Left lung (tissue), 10 donors: Measurements from ENCODE around the gene ARCN1. TPM values are rescaled to one million over a fixed set of nuclear protein-coding genes. Genes with fewer than 3 reads are reported as not detected.
"Not testable (repeated sequence)": the region's sequence is repeated elsewhere in the genome, so short reads cannot be mapped to it uniquely, and the experiment has no call there.

Experiments used
- ATAC-seq: fragments of 200-7000 bp; cut with Tn5 transposase; one replicate; pipeline ENCODE4 v1.9.1; 2020; ENCODE audit warnings: moderate library complexity
- DNase-seq, 4 donors: peaks; one replicate each; pipeline ENCODE4 v3.0.0-alpha.2; 2013 to 2020
- H3K27ac ChIP-seq, 2 donors: fragments of 200-600 bp; sonication (generic) in 1 of 2; one replicate each; pipeline versions ENCODE4 v1.5.0 to v1.8.0; 2020 to 2021
- H3K27me3 ChIP-seq, 2 donors: fragments of 200-600 bp; sonication (generic) in 1 of 2; one replicate each; pipeline versions ENCODE4 v1.5.0 to v1.8.0; 2020 to 2021
- H3K36me3 ChIP-seq, 2 donors: fragments of 200-600 bp; sonication (generic) in 1 of 2; one replicate each; pipeline versions ENCODE4 v1.5.0 to v1.8.0; 2020 to 2021
- H3K4me1 ChIP-seq, 2 donors: fragments of 200-600 bp; one replicate each; pipeline ENCODE4 v1.8.0; 2021
- H3K4me3 ChIP-seq, 2 donors: fragments of 200-600 bp; sonication (generic) in 1 of 2; one replicate each; pipeline versions ENCODE4 v1.5.0 to v1.8.0; 2020 to 2021; ENCODE audit warnings: mild to moderate bottlenecking in 1 of 2
- H3K9me3 ChIP-seq, 2 donors: fragments of 200-600 bp; sonication (generic) in 1 of 2; one replicate each; pipeline versions ENCODE4 v1.5.0 to v1.8.0; 2020 to 2021
- intact Hi-C, 2 donors: fragments of 100-400 bp; cut with DNase I; formaldehyde crosslinking; loops; one replicate each; pipeline versions ENCODE4 v1.11.2 to v1.14.2; 2022
- polyA plus RNA-seq, 6 donors: library from polyadenylated mRNA; unstranded; fragments of 120-200 nt; gene quantifications; one replicate each; pipeline ENCODE4 v1.2.1, GENCODE V29; 2013; ENCODE audit not compliant: insufficient read length in 6 of 6
- total RNA-seq, 2 donors: library from RNA; stranded (reverse); fragmentation: NEBNext Ultra II Directional; extraction: Animal tissue kit (Norgen Biotek cat#: 25700); gene quantifications; one replicate each; pipeline ENCODE4 v1.2.1, GENCODE V29; 2021
- TF ChIP-seq, protein P1 (sequence below), 2 donors: fragments of 200-600 bp; sonication (generic) in 1 of 2; IDR thresholded peaks; one replicate each; pipeline versions ENCODE4 v1.5.0 to v1.8.0; 2021; ENCODE audit warnings: antibody characterized with exemption in 2 of 2
- donor health status: DM: no; HTN: yes; CAD: no.
- donor health status: DM: no; HTN: no; CAD: no.

ARCN1 gene
- total and polyA plus RNA-seq, 8 donors, result 141 to 171 (median 166) TPM

DNA sequence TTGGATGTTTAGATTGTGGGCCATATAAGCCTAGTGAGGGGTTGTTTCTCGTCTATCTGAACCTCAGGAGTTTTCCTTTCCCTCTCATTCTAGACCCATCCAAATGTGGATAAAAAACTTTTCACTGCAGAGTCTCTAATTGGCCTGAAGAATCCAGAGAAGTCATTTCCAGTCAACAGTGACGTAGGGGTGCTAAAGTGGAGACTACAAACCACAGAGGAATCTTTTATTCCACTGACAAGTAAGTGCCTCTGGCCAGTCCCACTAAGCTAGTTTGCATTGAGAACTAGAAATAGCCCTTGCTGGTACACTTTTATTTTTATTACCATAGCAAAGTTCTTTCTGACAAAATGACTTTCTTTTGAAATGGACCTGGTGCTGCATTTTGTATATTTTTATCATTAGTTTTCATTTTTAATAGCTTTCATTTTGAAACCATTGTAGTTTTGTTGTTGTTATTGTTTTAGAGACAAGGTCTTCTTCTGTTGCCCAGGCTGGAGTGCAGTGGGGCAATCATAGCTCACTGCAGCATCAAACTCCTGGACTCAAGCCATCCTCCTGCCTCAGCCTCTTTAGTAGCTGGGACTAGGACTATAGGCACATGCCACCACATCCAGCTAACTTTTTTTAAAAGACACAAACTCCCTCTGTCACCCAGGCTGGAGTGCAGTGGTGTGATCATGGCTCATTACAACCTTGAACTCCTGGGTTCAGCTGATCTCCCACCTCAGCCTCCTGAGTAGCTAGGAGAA, 20.6 kb downstream of the ARCN1 start:
- TF ChIP-seq, protein P1, sequence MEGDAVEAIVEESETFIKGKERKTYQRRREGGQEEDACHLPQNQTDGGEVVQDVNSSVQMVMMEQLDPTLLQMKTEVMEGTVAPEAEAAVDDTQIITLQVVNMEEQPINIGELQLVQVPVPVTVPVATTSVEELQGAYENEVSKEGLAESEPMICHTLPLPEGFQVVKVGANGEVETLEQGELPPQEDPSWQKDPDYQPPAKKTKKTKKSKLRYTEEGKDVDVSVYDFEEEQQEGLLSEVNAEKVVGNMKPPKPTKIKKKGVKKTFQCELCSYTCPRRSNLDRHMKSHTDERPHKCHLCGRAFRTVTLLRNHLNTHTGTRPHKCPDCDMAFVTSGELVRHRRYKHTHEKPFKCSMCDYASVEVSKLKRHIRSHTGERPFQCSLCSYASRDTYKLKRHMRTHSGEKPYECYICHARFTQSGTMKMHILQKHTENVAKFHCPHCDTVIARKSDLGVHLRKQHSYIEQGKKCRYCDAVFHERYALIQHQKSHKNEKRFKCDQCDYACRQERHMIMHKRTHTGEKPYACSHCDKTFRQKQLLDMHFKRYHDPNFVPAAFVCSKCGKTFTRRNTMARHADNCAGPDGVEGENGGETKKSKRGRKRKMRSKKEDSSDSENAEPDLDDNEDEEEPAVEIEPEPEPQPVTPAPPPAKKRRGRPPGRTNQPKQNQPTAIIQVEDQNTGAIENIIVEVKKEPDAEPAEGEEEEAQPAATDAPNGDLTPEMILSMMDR (IDR thresholded peaks at IDR 0.05), result no peak
- DNase-seq (no peak), ATAC-seq (peak; percentile 30)
- H3K4me1 ChIP-seq, result peaks cover 0 to 10% of the 10 kb centered on the region in 2 donors
- H3K27ac ChIP-seq, result no peak overlapping the region
- H3K4me3 ChIP-seq, result no peak overlapping the region
- H3K27me3 ChIP-seq, result no peaks in the 10 kb centered on the region
- intact Hi-C loops, result loop anchor here in 1 of 2 donors (10.0 kb wide), 1 partner anchor 62 kb away; no protein-coding TSS in a partner anchor
- no peaks in the 10 kb centered on the region for H3K9me3 ChIP-seq
- peaks cover 6 to 100% of the 10 kb centered on the region in 2 donors for H3K36me3 ChIP-seq

- not testable (repeated sequence) for H3K27me3 ChIP-seq, H3K4me3 ChIP-seq, DNase-seq, H3K9me3 ChIP-seq, H3K27ac ChIP-seq, H3K4me1 ChIP-seq
- peak; percentile 41 for ATAC-seq
- intact Hi-C loops, result loop anchor here in 1 of 2 donors (10.0 kb wide), 1 partner anchor 60 kb away; no protein-coding TSS in a partner anchor
- H3K36me3 ChIP-seq, result peaks cover 11 to 100% of the 10 kb centered on the region in 2 donors
- TF ChIP-seq, protein P1 (IDR thresholded peaks at IDR 0.05), result peak in 1 of 2 donors; percentile 24
Measured at GRCh38 chr11:118594984-118595383, 22.8 kb downstream of the ARCN1 start.

- peaks cover 19 to 100% of the 10 kb centered on the region in 2 donors for H3K36me3 ChIP-seq
- DNase-seq (no peak), ATAC-seq (no peak)
- TF ChIP-seq, protein P1 (IDR thresholded peaks at IDR 0.05), result no peak
- H3K4me1 ChIP-seq, result peaks cover 0 to 10% of the 10 kb centered on the region in 2 donors
- intact Hi-C loops, result loop anchor here in 1 of 2 donors (10.0 kb wide), 1 partner anchor 58 kb away; no protein-coding TSS in a partner anchor
- H3K27me3 ChIP-seq, result no peaks in the 10 kb centered on the region
- no peak overlapping the region for H3K27ac ChIP-seq
- H3K9me3 ChIP-seq, result no peaks in the 10 kb centered on the region
- H3K4me3 ChIP-seq, result no peak overlapping the region
Measured at GRCh38 chr11:118596224-118597146, 24.3 kb downstream of the ARCN1 start.

DNA sequence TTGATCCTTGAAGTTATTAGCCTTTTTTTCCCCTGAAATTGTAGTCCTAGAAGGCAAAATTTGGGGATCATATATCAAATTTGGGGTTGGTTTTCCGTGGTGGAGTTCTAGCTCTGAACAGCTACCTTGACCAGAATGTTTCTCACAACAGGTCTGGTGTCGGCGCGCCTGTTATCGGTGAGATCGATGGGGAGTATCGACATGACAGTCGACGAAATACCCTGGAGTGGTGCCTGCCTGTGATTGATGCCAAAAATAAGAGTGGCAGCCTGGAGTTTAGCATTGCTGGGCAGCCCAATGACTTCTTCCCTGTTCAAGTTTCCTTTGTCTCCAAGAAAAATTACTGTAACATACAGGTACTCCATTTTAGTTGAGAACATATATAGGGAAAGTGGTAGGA, 25.3 kb downstream of the ARCN1 start:
- intact Hi-C loops, result loop anchor here in 1 of 2 donors (10.0 kb wide), 1 partner anchor 57 kb away; no protein-coding TSS in a partner anchor
- Histone ChIP-seq H3K27me3 (no peaks in the 10 kb centered on the region), H3K4me1 (peaks cover 0 to 10% of the 10 kb centered on the region in 2 donors), H3K4me3 (no peak overlapping the region), H3K36me3 (peaks cover 19 to 100% of the 10 kb centered on the region in 2 donors), H3K27ac (no peak overlapping the region), H3K9me3 (no peaks in the 10 kb centered on the region)
- ATAC-seq (no peak), DNase-seq (no peak)
- TF ChIP-seq, protein P1 (IDR thresholded peaks at IDR 0.05), result no peak
